Prostate gland (tissue), 2 donors: Measurements from ENCODE around the gene GRHPR.

ENCODE experiments used
- POLR2AphosphoS5 ChIP-seq: sonication (generic); formaldehyde crosslinking; IDR thresholded peaks from one replicate; pipeline ENCODE4 v1.6.1; 2017; ENCODE audit warnings: antibody characterized with exemption
- TF ChIP-seq, protein P1 (sequence below), 4 experiments: fragments of 200-600 bp in 2 of 4; fragments of 450-650 bp in 2 of 4; sonication (generic) in 2 of 4; IDR thresholded peaks; 1 replicate in 3 of 4; 2 replicates in 1 of 4; pipeline ENCODE4 v1.5.1; 2016 to 2019; ENCODE audit warnings: antibody characterized with exemption in 4 of 4, mild to moderate bottlenecking in 2 of 4, moderate library complexity in 2 of 4

DNA sequence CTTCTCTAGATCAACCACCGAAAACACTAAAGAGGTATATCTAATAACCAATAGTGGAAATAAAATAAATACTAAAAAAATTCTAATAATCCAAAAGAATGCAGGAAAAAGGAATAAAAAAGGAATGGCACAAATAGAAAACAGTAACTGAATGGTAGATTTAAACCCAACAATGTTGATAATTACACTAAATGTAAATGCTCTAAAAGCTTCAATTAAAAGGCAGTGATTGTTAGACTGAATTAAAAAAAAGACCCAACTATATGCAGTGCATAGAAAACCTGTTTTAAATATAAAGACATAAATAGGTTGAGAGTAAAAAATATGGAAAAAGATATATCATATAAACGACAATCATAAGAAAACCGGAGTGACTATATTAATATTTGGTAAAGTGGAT lies 51.9 kb downstream of the GRHPR start:
- TF ChIP-seq, protein P1, sequence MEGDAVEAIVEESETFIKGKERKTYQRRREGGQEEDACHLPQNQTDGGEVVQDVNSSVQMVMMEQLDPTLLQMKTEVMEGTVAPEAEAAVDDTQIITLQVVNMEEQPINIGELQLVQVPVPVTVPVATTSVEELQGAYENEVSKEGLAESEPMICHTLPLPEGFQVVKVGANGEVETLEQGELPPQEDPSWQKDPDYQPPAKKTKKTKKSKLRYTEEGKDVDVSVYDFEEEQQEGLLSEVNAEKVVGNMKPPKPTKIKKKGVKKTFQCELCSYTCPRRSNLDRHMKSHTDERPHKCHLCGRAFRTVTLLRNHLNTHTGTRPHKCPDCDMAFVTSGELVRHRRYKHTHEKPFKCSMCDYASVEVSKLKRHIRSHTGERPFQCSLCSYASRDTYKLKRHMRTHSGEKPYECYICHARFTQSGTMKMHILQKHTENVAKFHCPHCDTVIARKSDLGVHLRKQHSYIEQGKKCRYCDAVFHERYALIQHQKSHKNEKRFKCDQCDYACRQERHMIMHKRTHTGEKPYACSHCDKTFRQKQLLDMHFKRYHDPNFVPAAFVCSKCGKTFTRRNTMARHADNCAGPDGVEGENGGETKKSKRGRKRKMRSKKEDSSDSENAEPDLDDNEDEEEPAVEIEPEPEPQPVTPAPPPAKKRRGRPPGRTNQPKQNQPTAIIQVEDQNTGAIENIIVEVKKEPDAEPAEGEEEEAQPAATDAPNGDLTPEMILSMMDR (IDR thresholded peaks at IDR 0.05): no peak
- TF ChIP-seq POLR2AphosphoS5: no peak
